ENCODE measurements around the gene RDH5. TPM values are rescaled to one million over a fixed set of nuclear protein-coding genes. Genes with fewer than 3 reads are reported as not detected.

Gene RDH5
- total and polyA plus RNA-seq, 2 of the 4 experiments (the other 2 are of a cell fraction): 7.3 to 18.8 TPM

DNA sequence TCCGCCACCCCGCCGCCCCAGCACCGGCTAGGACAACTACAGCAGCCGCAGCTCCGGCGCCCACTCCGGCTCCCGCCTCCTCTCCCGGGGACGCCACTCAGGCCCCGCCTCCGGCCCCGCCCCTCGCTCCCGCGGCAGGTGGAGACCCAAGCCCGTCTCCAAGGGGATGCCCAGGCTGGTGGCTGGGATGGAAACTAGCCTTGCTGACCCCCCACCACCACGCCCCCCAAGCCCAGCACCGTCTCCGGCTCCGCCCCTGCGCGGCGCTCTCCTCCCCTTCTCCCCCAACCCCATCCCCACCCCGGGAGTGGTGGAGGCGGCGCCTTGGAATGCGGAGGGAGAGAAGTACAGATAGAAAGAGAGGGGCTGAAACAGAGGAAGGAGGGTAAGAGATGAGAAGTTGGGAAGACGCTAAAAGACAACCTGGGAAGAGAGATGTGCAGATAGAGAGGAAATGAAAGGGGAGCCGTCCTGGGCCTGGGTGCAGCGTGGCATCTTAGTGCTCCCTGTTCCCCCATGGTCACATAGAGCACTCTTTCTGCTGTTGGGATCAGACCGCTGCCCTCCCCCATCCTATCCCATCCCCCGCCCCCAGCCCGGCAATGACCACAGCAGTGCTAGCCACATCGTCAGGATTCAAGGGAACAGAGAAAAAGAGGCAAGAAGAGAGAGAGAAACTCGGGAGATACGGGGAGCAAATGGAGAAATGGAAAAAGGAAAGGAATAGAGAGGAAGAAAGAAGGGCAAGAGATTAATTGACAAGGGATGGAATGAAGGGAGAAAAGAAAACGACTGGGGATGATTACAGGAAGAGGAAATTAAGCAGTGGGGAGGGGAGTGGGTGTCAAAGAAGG lies 12.1 kb upstream of the RDH5 start, which contains the start of gene ITGA7:
Gene ITGA7, minus strand, starts transcription at position 64 of the 854 bp plus-strand sequence. CDS start 222 bp downstream, outside the sequence.
- Histone ChIP-seq H3K4me1 (ENCODE audit: control insufficient read depth, insufficient read depth, low read length) (peaks cover 8% of the 10 kb centered on the region; the same call in 1 of the 2 replicates), H4K20me1 (ENCODE audit: insufficient read depth, low read length) (no peaks in the 10 kb centered on the region), H3K4me2 (ENCODE audit: low read depth, low read length) (peak within 1 kb of the TSS; percentile 98), H3K27ac (ENCODE audit: insufficient read depth, low read length) (no peak within 1 kb of the TSS), H2BK15ac (ENCODE audit: low read depth, low read length) (no peak within 1 kb of the TSS), H4K5ac (ENCODE audit: low read depth, low read length) (peak within 1 kb of the TSS; percentile 11; the same call in 1 of the 2 replicates), H2AFZ (replicated peaks; ENCODE audit: low read length, poor library complexity) (peak within 1 kb of the TSS; percentile 91), H3K4me3 (ENCODE audit: insufficient read depth, low read depth, low read length) (peak within 1 kb of the TSS; percentile 74), H3K56ac (ENCODE audit: extremely low read depth, insufficient read depth, low read length) (no peak within 1 kb of the TSS), H2AK5ac (ENCODE audit: low read depth, low read length) (0 out of 2 replicates have a peak within 1 kb of the TSS, but pooled peaks have one; percentile 4), H3K23ac (ENCODE audit: low read depth, low read length) (no peak within 1 kb of the TSS; the same call in 1 of the 2 replicates), H2BK20ac (ENCODE audit: low read depth, low read length) (no peak within 1 kb of the TSS), H3K14ac (replicated peaks; ENCODE audit: low read depth, low read length) (no peak within 1 kb of the TSS), H3K4ac (ENCODE audit: low read depth, low read length) (no peak within 1 kb of the TSS), H3K79me1 (ENCODE audit: low read depth in 1 of 2, low read length in 2 of 2) (no peaks in the 10 kb centered on the region), H3K27me3 (ENCODE audit: control insufficient read depth, insufficient read depth, low read length) (peaks cover 25% of the 10 kb centered on the region), H3K9me1 (ENCODE audit: insufficient read depth, low read length) (no peaks in the 10 kb centered on the region; the same call in 1 of the 2 replicates), H4K8ac (ENCODE audit: low read depth in 2 of 2, low read length in 2 of 2) (no peak within 1 kb of the TSS), H2AK9ac (replicated peaks; ENCODE audit: low read depth, low read length, poor library complexity) (peak within 1 kb of the TSS; percentile 23), H2BK120ac (ENCODE audit: low read depth, low read length) (no peak within 1 kb of the TSS), H3K18ac (ENCODE audit: low read depth, low read length) (no peak within 1 kb of the TSS), H4K91ac (ENCODE audit: insufficient read depth, low read depth, low read length) (no peak within 1 kb of the TSS), H3K9ac (ENCODE audit: low read depth, low read length) (peak within 1 kb of the TSS; percentile 45; the same call in 1 of the 2 replicates), H2BK5ac (ENCODE audit: low read depth, low read length, poor library complexity, severe bottlenecking) (no peak within 1 kb of the TSS), H3K9me3 (ENCODE audit: control insufficient read depth, insufficient read depth, low read length) (no peaks in the 10 kb centered on the region), H3K36me3 (ENCODE audit: control insufficient read depth, insufficient read depth, low read length) (no peaks in the 10 kb centered on the region)
- POLR2A ChIA-PET (ENCODE audit: unreplicated experiment): no interaction called here
- no TSS peak for BruUV-seq (replicated peaks)
- WGBS, 2 experiments (ENCODE audit: extremely low coverage in 2 of 2, insufficient read length in 1 of 2): 0% methylated on average over 1 of the region's 39 CpGs; no CpG with 5 or more reads in 1 of the 2 experiments
- in situ Hi-C loops (cut with MboI; ENCODE audit: low sequenced_read_pairs) (no loop called here), dilution Hi-C loops (cut with HindIII; ENCODE audit: low sequenced_read_pairs, unreplicated experiment) (no loop called here), intact Hi-C loops (cut with micrococcal nuclease) (no loop called here)
- DNase-seq: no peak
- CTCF ChIA-PET: no interaction called here
- peak; percentile 86 for ATAC-seq (ENCODE audit: low read depth)
- TF ChIP-seq SMC3 (IDR thresholded peaks at IDR 0.05; ENCODE audit: low read depth, low read length) (no peak), FOS (IDR thresholded peaks at IDR 0.05; ENCODE audit: low read depth, low read length) (no peak), CHD1 (IDR thresholded peaks at IDR 0.05; ENCODE audit: low read depth, low read length) (no peak), NFE2L2 (IDR thresholded peaks at IDR 0.05; ENCODE audit: low read depth, low read length) (no peak), POLR2A (IDR thresholded peaks at IDR 0.05; ENCODE audit: low read depth, low read length) (no peak), MAZ (IDR thresholded peaks at IDR 0.05; ENCODE audit: borderline replicate concordance, low read depth, low read length) (peak; percentile 33; the same call in 1 of the 2 replicates)
- TF ChIP-seq, protein P1, sequence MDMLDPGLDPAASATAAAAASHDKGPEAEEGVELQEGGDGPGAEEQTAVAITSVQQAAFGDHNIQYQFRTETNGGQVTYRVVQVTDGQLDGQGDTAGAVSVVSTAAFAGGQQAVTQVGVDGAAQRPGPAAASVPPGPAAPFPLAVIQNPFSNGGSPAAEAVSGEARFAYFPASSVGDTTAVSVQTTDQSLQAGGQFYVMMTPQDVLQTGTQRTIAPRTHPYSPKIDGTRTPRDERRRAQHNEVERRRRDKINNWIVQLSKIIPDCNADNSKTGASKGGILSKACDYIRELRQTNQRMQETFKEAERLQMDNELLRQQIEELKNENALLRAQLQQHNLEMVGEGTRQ (IDR thresholded peaks at IDR 0.05; ENCODE audit: low read depth, low read length): no peak
